DMS53 treated with DMSO at 0.1 percent for 48 hours (cell line): Measurements from ENCODE around the gene SCARF1.

Experiments used
- DNase-seq: peaks from one replicate; lab custom pipeline; 2025; ENCODE audit not compliant: unreplicated experiment; lab: John Stamatoyannopoulos, UW

The SCARF1 gene

DNA sequence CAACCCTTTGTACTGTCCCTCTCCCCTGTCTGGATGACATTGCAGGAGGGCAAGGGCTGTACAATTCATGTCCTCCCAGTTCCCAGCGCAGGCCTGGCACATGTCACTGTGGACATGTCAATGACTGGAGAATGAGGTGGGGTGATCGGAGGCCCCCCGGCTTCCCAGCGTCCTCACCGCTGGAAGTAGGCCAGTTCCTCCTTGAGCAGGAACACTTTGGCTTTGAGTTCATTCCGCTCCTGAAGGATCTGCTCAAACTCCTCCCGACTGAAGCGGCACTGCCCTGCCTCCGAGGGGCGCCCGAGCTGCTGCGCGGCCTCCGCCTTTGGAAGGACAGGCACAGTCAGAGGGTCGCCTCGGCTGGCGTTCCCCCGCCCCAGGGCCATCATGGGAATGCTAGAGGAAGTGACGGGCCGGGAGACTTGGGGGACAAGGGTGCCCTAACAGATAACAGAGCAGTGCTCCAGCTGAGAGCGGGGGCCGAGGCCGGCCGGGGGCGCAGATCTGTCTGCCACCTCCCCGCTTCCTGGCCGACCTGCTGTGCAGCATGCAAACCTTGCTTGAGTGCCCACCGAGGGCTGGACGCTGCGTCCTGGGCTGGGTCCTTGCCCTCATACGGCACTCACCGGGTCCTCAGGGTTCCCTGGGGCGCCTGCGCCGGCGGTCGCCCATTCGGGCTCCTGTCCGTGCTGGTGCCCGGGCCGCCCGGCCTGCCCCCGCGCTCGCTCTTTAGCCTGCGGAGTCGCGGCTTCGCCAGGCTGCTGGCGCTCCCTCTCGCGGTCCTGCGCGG, 2.8 kb upstream of the SCARF1 start:
- DNase-seq: peak; percentile 68

DNA sequence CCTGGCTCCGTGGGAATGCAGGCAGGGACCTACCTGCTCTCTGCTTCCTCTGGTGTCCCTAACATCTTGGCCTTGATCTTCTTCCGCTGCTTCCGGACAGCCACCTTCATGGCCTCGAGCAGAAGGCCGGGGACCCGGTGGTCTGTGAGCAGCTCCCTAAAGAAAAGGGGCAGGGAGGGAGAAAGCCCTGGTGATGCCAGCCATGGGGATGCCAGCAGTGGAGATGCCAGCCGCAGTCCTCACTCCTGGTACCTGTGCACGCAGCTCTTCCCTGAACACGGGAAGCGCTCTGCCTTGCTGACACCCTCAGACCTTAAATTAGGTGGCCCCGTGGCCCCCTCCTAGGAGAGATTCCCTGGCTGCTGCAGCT, 2.3 kb upstream of the SCARF1 start:
- DNase-seq: no peak

DNA sequence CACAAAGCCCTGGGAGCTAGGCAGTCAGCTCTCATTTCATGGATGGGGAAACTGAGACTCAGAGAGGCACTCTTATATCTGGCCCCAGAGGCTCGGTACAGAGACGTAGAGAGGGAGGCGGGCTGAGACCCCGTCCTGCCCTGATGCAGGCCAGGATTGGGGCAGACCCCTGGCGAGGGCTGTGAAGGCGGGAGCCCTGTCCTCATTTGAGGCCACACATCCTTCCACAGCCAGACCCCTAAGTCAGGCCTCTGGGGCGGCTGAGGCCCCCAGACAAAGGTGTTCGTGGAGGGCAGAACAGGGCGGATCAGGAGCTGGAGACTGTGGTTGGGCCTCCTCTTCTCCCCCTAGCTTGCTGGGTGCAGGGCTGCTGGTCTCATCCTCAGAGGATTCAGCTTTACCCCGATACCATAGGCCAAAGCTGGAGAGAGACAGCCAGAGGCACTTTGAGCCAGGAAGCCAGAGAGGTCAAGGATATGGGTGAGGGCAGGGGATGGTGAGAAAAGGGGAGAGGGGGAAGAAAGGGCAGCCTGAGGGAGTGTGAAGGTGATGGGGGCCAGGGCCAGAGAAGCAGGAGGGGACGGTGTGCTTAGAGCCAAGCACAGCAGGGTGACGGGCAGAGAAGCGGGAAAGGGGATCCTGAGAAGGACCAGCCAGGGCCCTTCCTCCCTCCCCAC, 805 bp upstream of the SCARF1 start:
- DNase-seq: no peak

DNA sequence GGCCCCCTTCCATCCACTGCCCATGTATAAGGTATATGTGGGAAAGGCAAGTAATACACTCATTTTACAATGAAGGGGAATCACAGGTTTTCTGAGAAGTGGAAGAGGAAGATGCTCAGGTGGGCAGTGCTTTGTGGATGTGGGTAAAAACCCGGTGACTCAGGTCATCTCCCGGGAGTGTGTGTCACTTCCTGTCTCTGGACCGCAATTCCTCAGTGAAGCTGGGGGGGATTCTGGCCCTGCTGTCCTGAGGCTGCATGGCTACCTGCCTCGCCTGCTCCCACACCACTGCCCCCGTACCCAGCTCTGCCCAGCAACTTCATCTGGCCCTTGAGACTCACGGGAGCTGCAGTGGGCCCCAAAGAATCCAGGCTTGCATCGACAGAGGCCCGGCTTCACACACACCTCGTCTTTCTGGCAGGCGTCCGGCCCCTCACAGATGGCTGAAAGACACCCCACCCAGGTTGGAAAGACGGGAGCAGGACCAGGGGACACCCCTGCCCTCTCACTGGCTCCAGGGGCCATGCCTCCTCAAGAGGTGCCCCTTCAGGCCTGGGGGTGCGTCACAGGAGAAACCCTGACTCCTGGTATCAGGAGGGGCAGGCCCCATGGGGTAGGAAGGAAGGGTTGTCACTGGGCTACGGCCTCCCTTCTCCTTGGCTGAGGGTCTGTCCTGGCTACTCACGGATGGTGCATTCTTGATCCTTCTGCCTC, 882 bp downstream of the SCARF1 start:
- DNase-seq: no peak

DNA sequence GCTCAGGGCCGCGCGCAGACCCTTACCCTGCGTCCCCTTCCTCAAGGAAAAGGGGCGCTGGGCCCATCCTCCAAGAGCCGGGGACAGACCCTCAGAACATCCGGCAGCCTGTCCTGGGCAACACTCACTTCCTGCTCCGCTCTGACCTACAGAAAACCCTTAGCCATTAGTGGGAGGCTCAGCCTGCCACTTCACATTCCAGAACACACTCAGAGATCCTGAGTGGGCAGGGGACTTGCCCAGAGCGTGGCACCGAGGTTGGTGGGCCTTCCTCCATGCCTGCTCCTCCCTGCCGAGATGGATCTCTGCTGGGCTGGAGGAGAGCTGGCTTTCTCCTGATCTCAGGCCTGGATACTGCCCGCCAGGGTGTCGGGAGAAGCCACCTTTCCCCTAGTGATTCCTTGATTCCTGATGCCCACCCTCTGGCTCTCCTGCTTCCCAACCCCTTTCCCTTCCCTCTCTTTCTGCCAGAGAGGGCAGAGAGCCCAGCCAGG, 1.5 kb downstream of the SCARF1 start:
- peak; percentile 15 for DNase-seq

DNA sequence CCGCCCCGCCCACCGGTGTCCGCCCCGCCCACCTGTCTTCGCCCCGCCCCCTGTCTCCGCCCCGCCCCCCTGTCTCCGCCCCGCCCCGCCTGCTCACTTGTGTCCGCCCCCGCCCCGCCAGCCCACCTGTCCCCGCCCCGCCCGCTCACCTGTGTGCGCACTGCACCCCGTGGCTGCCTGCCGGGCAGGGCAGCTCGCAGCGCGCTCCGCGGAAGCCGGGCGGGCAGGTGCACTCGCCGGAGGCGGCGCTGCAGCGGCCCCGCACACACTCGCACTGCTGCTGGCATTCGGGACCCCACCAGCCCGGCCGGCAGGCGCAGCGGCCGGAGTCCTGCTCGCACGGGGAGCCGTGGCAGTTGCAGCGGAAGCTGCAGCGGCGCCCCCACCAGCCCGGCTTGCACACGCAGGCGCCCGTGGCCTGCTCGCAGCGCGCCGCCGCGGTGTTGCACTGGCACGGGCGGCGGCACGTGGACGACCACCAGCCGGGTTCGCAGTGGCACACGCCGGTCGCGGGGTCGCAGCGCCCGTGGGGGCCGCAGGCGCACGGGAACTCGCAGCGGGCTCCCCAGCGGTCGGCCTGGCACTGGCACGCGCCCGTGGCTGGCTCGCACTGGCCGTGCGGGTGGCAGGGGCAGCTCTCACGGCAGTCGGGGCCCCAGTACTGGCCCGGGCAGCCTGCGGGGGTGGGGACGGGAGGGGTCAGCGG, 2.1 kb downstream of the SCARF1 start:
- DNase-seq: peak; percentile 45

DNA sequence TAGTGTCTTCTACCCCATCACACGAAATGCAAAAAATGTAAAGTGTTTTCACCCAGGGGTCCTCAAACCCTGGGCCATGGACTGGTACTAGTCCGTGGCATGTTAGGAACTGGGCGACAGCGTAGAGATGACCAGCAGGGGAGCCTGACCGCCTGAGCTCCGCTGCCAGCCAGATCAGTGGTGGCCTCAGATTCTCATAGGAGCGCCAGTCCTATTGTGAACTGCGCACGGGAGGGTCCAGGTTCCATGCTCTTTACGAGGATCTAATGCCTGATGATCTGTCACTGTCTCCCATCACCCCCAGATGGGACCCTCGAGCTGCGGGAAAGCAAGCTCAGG, 4.5 kb downstream of the SCARF1 start:
- no peak for DNase-seq

DNA sequence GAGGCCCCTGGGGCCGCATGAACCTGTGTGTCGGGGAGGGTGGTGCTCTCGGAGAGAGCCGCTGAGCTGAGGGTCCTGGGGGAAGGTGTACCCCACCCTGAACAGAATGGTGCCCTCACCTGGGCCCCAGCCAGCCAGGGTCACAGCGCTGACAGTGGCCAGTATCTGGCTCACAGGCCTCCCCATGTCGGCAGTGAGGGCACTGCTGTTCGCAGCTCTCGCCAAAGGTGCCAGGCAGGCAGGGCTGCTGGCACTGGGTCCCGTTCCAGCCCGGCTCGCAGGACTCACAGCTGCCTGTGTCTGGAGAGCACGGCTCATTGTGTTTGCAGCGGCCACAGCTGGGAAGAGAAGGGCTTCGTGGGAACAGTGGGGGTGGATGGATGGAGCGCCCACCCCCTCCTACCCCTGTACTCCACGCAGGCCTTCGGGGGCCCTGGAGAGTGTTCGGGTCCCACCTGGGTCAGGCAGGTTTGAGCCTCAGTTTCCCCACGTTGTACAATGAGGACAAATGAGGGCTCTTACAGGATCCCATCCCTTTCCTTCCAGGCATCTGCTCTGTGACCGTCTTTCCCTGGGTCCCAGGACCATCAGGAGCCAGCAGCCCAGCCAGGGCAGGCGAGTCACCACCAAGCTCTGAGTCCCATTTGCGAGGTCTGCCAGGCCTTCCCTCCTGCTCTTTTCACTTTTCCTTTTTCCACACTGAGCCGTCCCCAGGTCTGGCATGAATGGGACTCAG, 5.0 kb downstream of the SCARF1 start:
- no peak for DNase-seq

DNA sequence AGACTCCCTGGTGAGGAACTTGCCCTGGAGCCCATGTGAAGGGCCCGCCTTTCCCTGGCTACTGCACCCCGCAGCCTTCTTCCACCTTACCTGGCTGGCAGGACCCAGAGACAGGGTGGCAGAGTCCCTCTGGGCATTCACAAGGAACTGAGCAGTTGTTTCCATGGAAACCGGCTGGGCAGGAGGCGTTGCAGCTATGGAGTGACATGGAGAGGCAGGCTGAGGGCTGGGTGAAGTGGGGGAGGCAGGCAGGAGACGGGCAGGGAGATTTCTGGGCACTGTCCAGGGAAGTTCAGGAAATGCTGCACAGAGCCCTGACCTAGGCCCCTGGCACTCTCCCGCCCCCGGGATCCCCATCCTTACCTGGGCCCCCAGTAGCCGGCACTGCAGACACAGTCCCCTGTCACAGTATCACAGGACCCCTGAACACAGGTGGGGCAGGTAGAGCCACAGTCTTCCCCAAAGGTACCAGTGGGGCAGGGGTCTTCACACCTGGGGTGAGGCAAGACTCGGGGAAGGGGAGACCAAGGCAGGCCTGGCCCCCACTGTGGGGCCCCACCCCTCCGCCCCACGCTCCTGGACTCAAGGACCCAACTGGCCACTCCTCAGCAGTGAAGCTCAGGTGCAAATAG, 5.9 kb downstream of the SCARF1 start:
- DNase-seq: peak; percentile 67

DNA sequence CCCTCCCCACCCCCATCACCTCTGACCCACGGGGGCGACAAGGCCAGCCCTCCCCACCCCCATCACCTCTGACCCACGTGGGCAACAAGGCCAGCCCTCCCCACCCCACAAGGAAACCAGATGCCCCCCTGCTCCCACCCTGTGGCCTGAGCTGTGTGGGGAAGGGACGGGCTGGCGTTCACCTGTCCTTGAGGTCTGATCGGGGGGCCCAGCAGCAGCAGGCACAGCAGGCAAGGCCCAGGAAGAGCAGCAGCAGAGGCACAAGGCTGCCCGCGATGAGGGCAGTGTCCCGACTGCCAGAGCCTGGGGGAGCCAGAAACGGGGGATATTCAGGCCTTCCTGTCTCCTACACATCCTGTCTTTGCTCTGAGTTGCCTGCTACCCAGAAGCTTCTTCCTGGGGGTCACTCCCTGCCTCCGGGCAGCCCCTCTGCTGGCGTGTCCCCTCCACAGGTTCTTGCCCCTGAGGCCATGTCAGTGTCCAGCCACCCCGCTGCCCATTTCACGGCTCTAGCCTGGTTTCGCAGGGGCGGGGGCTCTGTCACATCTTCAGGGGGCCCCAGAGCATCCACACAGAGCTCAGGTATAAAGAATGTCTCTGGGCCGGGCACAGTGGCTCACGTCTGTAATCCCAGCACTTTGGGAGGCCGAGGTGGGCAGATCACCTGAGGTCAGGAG, 6.8 kb downstream of the SCARF1 start:
- no peak for DNase-seq

DNA sequence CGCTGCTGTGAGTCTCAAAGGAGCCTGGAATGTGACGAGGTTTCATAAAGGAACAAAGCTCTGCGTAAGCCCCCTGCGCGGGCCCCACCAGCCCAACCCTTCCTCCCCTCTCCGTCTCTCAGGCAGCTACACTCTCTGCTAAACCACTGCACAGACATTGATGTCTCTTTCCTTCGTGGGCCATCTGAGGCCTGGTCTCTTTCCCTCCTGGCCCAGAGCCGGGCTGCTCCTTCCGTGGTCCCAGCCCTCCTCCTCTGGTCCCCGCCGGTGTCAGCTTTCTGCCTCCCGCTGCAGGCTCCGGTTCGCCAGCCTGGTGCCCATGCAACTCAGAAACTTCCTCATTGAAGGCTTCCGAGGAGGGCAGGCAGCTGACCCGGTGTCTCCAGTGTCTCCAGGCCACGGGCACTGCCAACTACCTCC, 7.4 kb downstream of the SCARF1 start:
- DNase-seq: no peak

DNA sequence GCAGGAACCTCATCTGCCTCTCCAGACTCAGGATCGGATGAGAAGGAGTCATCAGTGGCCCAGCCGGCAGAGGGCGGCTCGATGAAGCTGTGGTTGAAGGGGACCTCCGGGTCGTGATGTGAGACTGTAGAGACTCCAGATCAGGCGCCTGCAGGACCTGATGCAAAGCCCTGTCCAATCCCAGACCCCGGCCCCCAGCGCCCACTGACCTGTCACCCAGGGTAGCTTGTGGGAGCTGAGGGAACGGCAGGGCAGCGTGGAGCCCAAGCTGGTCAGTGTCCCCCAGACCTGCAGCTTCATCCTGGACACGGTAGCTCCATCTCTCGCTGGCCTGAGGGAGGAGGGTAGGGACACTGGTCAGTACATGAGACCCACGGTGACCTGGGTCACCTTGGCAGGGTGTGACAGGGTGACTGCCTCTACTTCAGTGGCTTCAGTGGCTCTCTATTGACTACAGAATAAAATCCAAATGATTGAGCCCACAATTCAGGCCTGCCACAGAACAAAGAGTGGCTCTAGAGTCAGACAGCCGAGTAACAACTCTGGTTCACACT, 8.7 kb downstream of the SCARF1 start:
- no peak for DNase-seq

DNA sequence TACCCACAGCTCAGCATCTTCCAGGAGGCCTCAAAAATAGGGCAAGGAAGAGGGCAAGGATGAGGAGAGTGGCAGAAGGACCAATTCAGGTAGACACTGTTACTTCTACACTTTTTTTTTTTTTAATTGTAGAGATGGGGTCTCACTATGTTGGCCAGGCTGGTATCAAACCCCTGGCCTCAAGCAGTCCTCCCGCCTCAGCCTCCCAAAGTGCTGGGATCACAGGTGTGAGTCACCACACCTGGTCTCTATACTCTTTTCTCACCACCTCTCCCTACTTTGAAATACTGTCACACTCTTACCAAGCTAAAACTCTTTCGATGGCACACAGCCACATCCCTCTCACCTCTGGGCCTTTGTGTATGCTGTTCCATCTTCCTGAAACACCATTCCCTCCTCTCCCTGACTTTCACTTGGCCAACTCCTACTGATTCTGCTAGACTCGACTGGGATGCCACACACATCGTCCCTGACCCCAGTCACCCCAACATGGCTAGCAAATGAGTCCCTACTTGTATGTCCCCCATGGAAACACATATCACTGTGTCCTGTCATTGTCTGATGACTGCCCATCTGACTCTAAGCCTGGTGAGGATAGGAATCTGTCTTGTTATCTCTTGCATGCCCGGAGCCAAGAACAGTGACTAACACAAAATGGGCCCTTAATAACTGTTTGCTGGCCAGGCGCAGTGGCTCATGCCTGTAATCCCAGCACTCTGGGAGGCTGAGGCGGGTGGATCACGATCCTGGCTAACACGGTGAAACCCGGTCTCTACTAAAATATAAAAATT, 9.7 kb downstream of the SCARF1 start:
- no peak for DNase-seq

DNA sequence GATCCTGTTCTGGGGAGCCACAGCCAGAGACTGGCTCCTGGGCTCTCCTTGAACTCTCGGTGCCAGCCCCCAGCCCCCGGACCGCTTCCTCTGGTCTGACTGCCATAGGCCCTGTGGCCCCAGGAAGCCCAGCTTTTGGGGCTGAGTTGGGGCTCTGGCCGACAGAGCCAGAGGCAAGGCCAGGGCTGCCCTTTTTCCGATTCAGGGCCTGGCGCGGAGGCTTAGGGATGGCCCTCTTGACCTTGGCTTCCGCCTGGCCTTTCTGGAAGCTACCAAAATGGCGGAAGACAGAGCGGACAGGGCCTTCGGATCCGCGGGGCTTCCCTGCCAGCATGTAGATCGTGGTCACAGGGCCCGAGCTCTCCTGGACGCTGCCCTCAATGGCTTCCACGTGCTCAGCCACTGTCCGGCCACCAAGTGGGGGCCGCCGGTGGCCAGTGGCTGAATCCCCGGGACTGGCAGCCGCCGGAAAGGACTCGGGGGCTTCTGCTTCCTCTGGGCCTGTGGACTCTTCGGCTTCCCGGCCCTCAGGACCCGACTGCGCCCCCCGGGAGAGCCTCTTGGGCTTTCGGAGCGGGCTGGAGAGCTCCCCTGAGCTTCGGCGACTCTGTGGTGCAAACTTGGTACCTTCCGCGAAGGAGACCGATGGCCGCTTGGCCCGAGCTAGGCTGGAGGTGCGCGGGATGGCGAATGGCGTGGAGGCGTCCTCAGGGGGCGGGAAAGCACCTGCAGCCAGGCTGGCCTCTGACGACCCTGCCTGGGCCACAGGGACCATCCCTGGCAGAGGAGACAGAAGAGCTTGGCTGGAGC, 10.5 kb downstream of the SCARF1 start:
- no peak for DNase-seq

DNA sequence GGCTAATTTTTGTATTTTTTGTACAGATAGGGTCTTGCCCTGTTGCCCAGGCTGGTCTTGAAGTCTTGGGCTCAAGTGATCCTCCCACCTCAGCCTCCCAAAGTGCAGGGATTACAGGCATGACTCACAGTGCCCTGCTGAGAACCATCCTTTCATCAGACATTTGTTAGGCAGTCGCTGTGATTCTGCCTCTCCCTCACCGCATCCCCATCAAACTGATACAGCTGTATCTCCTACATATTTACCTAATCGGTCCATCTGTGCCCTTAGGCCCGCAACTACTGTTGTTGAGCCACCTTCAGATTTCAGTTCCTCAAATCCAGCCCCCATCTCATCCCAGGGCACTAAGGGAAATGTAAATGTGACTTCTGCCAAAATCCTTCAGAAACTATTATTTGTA, 14.9 kb downstream of the SCARF1 start:
- no peak for DNase-seq

DNA sequence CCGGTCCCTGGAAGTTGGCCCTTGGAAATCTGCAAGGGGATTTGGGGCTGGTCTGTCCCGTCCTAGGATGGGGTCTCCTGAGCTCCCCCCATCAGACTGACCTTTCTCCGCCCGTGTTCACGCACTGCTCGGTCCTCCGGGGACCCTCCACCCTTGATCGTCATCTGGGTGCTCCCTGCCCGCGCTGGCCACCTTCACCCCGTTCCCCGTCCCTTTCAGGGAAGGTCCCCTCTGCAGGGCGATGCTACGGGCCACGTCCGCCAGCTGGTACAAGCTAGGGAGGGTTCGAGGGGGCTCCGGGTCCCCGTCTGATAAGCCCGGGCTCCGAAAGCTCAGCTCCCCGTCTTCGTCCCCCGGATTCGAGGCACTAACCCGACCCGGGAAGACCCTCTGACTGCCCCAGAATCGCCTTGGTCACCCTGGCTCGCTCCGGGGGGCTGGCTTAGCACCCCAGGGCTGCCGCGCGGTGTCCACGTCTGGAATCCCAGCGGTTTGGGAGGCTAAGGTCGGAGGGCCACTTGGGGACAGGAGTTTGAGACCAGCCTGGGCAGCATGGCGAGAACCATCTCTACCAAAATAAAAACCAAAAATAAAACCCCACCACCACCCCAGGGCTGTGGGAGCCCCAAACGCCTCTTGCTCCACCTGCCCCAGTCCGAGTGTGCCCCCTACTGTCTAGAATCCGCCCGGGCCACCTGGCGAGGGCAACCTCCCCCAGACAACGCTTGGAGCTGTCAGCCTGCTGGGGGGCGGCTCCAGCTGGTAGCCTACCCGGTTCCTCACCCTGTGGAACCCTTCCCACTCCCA, 15.8 kb downstream of the SCARF1 start:
- peak; percentile 8 for DNase-seq
